Renal cortex interstitium (tissue), 11 donors: ENCODE measurements around the gene NF2. TPM values are rescaled to one million over a fixed set of nuclear protein-coding genes. Genes with fewer than 3 reads are reported as not detected.

Experiments
- DNase-seq, 11 donors: peaks; one replicate each; pipeline ENCODE4 v3.0.0-alpha.2; 2013; ENCODE audit warnings: low read depth in 9 of 11, low spot score in 4 of 11; ENCODE audit errors: extremely low read depth in 1 of 11
- polyA plus RNA-seq, 3 donors: library from polyadenylated mRNA; unstranded; fragments of 120-200 nt; gene quantifications; one replicate each; pipeline ENCODE4 v1.2.1, GENCODE V29; 2013; ENCODE audit not compliant: insufficient read length in 3 of 3

The NF2 gene
- polyA plus RNA-seq, 3 donors, result 27.2 to 29.6 (median 29.3) TPM

- no peak for DNase-seq
Observed at GRCh38 chr22:29642694-29643093, 39.3 kb downstream of the NF2 start.

- DNase-seq, result no peak
Observed at GRCh38 chr22:29647954-29648737, 44.7 kb downstream of the NF2 start.

- no peak for DNase-seq
Observed at GRCh38 chr22:29650370-29650769, 46.9 kb downstream of the NF2 start.

- no peak for DNase-seq
Observed at GRCh38 chr22:29651652-29652051, 48.2 kb downstream of the NF2 start.

- DNase-seq, result no peak
Observed at GRCh38 chr22:29654420-29654819, 51.0 kb downstream of the NF2 start.

- DNase-seq, result no peak
Observed at GRCh38 chr22:29654882-29655281, 51.4 kb downstream of the NF2 start.

GRCh38 chr22:29658176-29658575 lies 54.7 kb downstream of the NF2 start:
- DNase-seq, result no peak

- DNase-seq, result no peak
Observed at GRCh38 chr22:29660021-29660420, 56.6 kb downstream of the NF2 start.

- DNase-seq, result no peak
Observed at GRCh38 chr22:29661336-29661735, 57.9 kb downstream of the NF2 start.

GRCh38 chr22:29663180-29663821 lies 59.9 kb downstream of the NF2 start:
- DNase-seq, result no peak

- DNase-seq, result no peak
Observed at GRCh38 chr22:29665486-29665885, 62.1 kb downstream of the NF2 start.

- no peak for DNase-seq
Observed at GRCh38 chr22:29668673-29669072, 65.2 kb downstream of the NF2 start.

GRCh38 chr22:29670626-29671025 lies 67.2 kb downstream of the NF2 start:
- DNase-seq, result no peak

GRCh38 chr22:29673361-29674066 lies 70.1 kb downstream of the NF2 start:
- no peak for DNase-seq

- no peak for DNase-seq
Observed at GRCh38 chr22:29674121-29674520, 70.7 kb downstream of the NF2 start.

GRCh38 chr22:29679316-29679715 lies 75.9 kb downstream of the NF2 start:
- DNase-seq, result no peak

- no peak for DNase-seq
Observed at GRCh38 chr22:29683536-29683935, 80.1 kb downstream of the NF2 start.

GRCh38 chr22:29684244-29684643 lies 80.8 kb downstream of the NF2 start:
- DNase-seq, result no peak

GRCh38 chr22:29689206-29689879 lies 85.9 kb downstream of the NF2 start:
- DNase-seq, result no peak

- DNase-seq, result peak in 4 of 11 donors; percentile 38 to 43 (median 42)
Observed at GRCh38 chr22:29689880-29690213, 86.4 kb downstream of the NF2 start.
